Stimulated activated CD4-positive, alpha-beta T cell treated with anti-CD3 and anti-CD28 coated beads, Interleukin-4, amount 100 ng/mL, for 24 hours (primary cell): ENCODE measurements around the gene NFATC2.

Source experiments
- DNase-seq: peaks from one replicate; pipeline ENCODE4 v3.0.0-alpha.2; 2020

Gene NFATC2

GRCh38 chr20:51385646-51386530 is 156.6 kb downstream of the NFATC2 start:
- DNase-seq: peak; percentile 26

DNA sequence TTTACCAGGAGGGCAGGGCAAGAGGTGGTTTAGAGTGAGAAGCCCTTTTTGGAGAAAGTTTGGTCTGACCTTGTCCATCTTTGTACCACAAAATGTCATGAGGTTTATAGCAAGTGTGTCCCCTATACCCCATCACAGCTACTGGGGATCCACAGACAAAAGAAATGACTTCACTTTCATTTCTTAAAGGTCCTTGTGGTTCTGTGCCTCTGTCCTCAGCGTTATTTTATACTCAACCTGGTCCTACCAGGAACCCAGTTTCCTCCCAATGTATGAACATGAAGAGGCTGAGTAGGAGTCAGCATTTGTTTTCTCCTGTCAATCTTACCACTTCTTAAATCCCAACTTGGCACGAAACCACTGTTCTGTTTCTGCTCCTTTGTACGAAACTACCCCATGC is 157.6 kb downstream of the NFATC2 start:
- no peak for DNase-seq

DNA sequence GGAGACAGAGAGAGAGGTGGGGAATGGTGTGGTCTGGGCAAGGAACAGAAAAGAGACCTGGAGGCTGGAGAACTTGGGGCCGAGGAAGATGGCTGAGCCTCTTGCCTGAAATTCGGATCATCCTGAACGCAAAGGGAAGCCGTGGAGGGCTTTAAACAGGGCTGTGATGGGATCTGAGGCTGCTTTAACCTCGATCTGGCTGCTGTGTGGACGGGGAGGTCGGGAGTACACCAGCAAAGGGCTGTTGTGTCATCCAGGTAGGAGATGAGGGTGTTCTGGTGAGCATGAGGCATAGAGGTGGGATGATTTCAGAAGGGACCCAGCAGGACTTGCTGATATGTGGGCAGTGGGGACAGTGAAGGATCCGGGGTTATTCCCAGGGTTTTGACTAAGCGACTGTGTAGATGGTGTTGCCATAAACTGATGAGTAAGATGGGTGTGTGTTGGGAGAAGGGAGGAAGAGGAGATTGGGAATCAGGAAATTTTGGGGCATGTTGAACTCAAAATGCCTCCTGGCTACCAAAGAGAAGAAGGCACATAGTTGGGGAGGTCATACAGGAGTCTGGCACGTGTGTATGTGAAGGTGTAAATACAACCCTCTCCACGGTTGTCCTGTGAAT is 158.5 kb downstream of the NFATC2 start:
- no peak for DNase-seq

DNA sequence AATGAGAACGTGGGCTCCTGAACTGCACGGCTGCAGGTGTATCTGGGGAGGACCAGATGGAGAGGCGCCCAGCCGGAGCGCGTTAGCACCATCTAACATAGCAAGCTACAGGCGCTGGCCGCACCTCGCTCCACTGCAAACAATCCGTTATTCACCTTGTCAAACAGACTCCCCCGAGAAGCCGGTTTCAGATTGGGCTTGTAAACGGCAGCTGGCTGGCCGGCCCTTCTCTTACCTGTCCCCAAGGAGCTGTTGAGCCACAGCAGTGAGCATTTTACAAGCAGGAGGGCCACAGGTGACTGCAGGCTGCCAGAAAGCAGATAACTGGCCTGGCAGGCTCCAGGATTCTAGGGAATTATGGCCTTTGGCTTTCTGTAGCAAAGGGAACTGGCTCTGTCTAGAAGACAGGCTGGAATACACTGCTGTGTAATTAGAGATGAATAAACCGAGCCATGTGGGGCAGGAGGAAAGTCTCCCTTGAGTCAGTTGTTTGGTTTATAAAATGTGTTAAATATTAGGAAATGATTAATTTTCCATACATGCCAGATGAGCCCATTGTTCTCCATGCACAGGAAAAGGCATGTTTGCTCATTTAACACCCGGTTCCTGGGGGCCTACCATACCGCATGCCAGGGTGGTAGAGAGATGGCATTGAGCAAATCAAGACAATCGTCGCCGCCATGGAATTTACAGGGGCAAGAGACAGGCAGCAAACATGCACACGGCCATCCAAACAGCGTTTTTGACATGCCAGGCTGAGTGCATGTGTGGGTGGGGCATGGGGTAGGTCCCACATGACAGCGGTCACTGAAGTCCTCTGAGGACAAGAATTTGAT is 159.3 kb downstream of the NFATC2 start:
- DNase-seq: no peak

DNA sequence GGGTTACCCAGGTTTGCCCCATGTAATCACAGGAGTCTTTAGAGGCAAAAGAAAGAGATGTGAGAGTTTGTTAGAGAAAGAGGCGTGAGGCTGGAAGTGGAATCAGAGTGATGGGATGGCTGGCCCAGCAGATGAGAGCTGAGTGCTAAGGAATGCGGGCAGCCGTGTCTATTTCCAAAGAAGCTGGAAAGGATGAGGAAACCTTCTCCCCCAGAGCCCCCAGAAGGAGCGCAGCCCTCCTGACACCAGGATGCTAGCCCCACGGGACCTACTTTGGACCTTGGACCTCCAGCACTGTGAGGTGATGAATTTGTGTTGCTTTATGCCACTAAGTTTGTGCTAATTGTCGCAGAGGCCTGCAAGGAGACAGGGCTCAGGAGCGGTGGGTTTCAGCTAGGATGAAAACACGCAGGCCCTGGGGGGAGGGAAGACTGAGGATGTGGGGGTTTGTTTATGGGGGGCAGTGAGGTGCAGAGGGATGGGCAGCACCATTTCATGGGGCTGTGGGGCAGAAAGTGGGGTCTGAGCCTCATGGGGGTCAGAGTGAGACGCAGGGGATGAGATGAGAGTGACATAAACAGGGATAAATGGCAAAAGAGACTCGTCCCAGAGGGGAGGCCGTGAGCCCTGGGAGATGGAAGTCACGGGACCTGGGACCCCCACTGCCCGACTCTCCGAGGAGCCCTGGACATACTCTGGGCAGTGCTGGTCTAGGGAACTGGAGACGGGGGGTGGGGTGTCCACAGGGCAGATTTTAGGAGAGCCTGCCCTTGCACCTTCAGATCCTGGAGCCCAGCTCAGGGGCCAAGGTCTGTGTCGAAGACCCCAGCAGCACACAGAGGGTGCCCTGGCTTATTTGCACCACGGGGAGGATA is 160.2 kb downstream of the NFATC2 start:
- no peak for DNase-seq

GRCh38 chr20:51381557-51381956 is 161.0 kb downstream of the NFATC2 start:
- DNase-seq: no peak

DNA sequence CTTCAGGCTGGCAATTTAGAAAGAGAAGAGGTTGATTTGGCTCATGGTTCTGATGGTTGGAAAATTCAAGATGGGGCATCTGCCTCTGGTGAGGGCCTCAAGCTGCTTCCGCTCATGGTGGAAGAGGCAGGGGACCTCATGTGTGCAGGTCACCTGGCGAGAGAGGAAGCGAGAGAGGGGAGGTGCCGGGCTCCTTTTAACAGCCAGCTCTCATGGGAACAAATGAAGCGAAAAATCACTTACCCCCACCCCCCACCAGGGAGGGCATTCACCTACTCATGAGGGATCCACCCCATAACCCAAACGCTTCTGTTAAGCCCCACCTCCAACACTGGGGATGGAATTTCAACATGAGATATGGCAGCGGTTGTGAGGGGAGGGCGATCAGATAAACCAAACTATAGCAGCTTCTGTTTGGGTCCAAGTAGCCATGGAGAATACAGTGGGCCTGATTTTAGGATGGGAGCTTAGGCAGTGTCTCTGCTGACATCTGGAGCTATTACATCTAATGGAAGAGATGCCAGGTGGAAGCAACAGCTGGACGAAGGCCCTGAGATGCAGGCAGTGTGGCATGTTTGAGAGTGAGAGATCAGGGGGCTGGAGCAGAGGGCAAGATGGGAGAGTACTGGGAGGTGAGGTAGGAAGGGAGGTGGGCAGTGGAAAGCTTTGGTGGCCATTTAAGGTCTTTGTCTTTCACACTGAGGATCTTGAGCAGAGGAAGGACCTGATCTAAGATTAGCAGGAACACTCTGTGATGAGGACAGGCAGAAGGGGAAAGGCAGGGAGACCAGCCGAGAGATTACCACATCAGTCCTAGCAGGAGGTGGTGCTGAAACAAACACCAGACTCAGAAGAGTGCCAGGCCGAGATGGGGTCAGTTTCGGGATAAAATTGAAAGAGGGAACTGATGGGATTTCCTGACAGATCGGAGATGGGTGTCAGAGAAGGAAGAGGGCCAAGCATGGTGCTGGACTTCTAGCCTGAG is 161.8 kb downstream of the NFATC2 start:
- DNase-seq: no peak

DNA sequence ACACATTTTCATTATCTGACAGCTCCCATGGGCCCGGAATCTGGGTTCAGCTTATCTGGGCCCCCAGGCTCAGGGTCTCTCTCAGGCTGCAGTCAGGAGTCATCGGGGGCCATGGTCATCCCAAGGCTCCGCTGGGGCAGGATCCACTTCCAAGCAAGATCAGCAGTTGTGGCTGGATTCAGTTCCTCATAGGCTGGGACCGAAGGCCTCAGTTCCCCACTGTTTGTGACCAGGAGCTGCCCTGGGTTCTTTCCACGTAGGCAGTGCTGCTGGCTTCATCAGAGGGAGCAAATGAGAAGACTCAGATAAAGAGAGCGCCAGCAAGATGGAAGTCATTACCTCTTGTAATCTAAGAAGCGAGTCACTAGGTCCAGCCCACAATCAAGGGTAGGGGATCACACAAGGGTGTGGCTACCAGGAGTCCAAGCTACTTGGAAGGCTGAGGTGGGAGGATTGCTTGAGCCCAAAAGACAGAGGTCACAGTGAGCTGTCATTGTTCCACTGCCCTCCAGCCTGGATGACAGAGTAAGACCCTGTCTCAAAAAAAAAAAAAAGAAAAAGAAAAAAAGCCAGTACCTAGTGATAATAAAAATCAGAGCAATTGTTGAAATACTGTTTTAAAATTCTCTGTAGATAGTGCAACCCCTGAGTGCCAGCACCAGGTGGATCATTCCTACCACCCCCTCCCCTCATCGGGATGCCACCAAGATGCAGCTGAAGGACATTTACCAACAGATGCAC is 162.7 kb downstream of the NFATC2 start:
- no peak for DNase-seq

GRCh38 chr20:51378171-51378928 is 164.2 kb downstream of the NFATC2 start:
- peak; percentile 14 for DNase-seq

- DNase-seq: no peak
These were observed 165.4 kb downstream of the NFATC2 start for GRCh38 chr20:51377132-51377531.

- no peak for DNase-seq
These were observed 166.4 kb downstream of the NFATC2 start for GRCh38 chr20:51376111-51376510.

GRCh38 chr20:51375561-51375960 is 167.0 kb downstream of the NFATC2 start:
- no peak for DNase-seq

GRCh38 chr20:51374961-51375360 is 167.6 kb downstream of the NFATC2 start:
- no peak for DNase-seq

- DNase-seq: no peak
These were observed 168.1 kb downstream of the NFATC2 start for GRCh38 chr20:51374456-51374830.

- DNase-seq: no peak
These were observed 168.6 kb downstream of the NFATC2 start for GRCh38 chr20:51373713-51374455.

DNA sequence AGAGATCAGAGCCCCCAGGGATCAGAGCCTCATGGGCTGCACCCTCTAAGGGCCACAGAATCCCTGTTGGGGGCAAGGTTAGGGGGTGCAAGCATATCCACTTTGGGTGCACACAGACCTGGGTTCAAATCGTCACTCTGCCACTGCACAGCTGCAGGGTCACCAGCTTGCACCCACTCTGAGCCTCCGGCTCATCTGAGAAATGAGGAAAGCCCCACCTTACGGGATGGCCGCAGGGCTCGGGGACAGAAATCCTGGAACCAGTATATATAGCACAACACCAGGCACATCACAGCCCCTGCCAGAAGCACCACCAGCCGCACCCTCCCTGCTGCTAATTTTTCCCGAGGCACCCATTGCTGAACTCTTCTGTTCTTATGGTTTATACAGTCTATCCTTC is 169.6 kb downstream of the NFATC2 start:
- DNase-seq: no peak

- DNase-seq: peak; percentile 65
These were observed 170.2 kb downstream of the NFATC2 start for GRCh38 chr20:51372176-51372803.

DNA sequence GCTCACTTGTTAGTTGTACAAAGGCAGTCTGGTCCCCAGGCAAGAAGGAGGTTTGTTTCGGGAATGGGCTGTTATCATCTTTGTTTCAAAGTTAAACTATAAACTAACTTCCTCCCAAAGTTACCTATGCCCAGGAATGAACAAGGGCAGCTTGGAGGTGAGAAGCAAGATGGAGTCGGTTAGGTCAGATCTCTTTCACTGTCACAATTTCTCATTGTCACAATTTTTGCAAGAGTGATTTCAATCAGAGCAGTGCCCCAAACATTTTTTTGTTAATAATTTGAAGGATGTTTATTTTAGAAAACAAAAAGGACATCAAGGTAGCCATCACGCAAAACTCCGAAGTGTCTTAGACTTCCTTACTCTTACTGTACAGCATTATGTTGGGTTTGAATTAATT is 170.8 kb downstream of the NFATC2 start:
- no peak for DNase-seq

DNA sequence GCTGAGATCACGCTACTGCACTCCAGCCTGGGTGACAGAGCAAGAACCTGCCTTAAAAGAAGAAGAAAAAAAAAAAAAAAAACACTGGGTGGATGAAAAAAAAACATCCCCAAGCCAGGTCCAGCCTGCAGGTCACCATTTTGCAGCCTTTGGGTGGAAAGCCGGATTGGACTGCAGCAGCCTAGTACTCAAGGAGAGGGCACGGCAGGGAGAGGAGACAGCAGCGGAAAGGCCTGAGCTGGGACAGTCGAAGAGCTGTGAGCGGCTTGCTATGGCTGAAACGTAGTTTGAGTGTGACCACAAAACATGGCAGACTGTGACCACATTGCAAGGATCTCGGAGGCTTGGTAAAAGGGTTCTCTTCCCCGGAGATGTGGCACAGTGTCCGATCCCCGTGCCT is 173.0 kb downstream of the NFATC2 start:
- no peak for DNase-seq
